Stimulated activated CD4-positive, alpha-beta T cell treated with anti-CD3 and anti-CD28 coated beads, Interleukin-2, amount 100 ng/mL, for 48 hours (primary cell): ENCODE data around the gene NCMAP.
"Not testable (repeated sequence)": the region's sequence is repeated elsewhere in the genome, so short reads cannot be mapped to it uniquely, and the experiment has no call there.

ENCODE experiments used
- DNase-seq, 2 donors: peaks; one replicate each; pipeline ENCODE4 v3.0.0-alpha.2; 2020

Gene NCMAP

GRCh38 chr1:24544239-24544638 lies 11.6 kb upstream of the NCMAP start:
- DNase-seq: no peak

- DNase-seq: no peak
These were observed 10.2 kb upstream of the NCMAP start for GRCh38 chr1:24545662-24546061.

GRCh38 chr1:24547195-24547594 lies 8.7 kb upstream of the NCMAP start:
- no peak for DNase-seq

GRCh38 chr1:24548070-24548469 lies 7.8 kb upstream of the NCMAP start:
- DNase-seq: no peak

DNA sequence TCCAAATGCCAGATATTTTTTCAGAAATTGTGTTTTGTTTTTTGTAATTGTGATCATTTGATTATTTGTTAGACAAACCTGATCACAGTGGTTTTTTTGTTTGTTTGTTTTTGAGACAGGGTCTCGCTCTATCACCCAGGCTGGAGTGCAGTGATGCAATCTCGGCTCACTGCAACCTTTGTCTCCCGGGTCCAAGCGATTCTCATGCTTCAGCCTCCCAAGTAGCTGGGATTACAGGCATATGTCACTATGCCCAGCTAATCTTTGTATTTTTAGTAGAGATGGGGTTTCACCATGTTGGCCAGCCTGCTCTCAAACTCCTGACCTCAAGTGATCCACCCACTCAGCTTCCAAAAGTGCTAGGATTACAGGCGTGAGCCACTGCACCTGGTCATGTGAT lies 6.7 kb upstream of the NCMAP start:
- not testable (repeated sequence) for DNase-seq

DNA sequence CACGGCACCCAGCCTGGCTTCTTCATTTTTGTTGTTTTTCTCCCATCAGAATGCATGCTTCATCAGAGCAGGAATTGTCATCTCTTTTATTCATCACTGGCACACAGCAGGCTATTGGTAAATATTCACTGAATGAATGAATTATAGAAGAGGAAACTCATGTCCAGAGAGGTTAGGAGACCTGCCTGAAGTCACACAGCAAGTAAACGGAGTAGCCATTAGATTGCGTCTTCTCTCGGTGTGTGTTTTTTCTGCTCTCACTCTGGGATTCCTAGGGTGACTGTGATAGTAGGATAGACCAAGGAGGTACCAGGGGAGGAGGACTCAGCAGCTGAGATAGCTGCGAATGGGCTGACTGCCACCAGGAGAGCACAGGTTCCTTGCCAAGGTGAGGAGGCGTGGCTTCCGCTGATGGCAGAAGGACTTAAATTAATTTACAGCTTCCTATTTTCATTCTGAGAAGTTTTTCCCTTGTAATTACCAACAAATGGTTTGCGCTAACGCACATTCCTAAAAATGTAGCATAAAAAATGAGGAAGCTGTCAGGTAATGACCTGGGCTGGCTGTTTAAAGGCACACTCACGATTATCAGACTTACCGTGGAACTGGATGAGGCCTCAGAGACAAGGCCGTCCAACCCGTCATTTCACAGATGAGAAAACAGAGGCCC lies 4.5 kb upstream of the NCMAP start:
- no peak for DNase-seq

DNA sequence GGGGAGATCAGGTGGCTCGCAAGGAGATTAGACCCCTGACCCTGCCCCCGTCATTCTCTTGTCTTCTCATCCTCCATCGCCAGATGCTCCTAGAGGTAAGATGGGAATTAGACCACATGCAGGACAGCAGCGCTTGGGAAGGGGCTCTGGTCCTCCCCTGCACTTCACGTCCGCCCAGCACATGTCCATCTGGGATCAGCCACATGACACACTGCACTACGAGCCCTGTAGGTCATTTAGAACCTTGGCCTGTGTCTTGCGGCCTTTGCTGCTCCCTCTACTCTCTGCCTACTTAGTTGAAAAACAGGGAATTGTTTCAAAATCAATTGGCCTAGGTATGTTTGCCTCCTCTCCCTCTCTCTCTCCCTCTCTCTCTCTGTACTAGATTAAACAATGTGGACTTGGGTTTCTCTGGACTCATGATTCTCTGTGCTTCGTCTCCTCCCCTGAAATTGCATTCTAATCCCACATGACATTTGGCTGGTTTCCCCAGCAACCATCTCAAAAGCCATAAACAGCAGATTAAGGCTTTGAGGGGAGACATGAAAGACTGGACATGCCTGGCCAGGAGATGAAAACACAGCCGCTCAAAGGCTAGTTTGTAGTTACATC lies 3.8 kb upstream of the NCMAP start:
- no peak for DNase-seq

GRCh38 chr1:24553931-24554330 lies 2.0 kb upstream of the NCMAP start:
- DNase-seq: no peak

GRCh38 chr1:24554714-24555113 lies 1.2 kb upstream of the NCMAP start:
- DNase-seq: no peak

DNA sequence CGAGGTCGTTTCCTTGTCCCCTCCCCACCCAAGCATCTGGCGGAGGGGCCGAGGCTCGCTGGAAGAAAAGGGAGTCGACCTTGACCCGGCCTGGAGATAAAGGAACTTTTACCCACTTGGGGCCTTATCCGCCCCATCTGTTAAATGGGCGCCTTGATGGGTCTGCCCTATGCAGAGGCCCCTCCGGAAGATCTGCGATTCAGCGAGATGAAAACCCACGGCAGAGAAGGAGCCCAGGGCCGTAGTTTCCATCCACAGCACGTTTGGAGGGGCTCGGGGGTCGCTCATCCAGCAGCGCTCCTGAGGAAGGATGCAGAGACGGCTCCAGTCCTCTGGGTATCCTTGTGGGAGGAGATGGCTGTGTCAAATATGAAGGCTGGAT lies 518 bp downstream of the NCMAP start:
- DNase-seq: no peak

DNA sequence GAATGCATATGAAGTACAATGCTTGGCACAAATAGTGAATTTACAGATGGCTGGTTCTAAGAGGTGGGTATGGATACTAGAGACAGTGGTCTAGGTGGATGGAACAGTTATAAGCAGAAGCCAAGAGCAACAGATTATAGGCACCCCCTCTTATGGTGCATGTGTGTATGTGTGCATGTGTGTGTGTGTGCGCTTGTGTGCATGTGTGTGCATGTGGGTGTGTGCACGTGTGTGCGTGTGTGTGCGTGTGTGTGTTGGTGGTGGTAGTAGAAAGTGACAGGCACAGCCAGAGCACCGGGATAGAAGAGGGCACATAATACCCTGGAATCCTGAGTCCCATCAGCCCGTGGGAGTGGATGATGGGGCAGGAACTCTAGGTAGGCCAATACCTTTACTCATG lies 1.3 kb downstream of the NCMAP start:
- no peak for DNase-seq

DNA sequence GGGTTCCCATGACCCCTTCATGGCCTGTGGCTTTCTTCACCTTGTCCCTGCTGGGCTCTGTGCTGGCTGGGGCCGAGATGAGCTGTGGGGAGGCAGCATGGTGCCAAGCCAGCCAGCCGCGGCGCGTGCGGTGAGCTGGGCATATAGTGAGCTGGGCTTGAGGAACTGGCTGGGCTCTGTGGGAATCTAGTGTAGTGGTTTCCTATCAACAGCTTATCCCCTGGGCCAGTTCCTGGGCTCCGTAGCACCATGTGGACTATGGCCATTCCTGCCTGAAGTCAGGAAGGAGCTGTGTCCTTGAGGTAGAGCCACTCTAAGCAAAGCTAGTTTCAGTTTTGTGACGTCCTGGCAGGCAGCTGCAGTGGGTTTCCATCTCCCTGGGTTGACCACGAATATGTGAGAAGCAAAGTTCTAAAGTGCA lies 1.8 kb downstream of the NCMAP start:
- DNase-seq: no peak

- DNase-seq: no peak
These were observed 2.6 kb downstream of the NCMAP start for GRCh38 chr1:24558455-24558854.

GRCh38 chr1:24558902-24559791 lies 3.3 kb downstream of the NCMAP start:
- DNase-seq: no peak

DNA sequence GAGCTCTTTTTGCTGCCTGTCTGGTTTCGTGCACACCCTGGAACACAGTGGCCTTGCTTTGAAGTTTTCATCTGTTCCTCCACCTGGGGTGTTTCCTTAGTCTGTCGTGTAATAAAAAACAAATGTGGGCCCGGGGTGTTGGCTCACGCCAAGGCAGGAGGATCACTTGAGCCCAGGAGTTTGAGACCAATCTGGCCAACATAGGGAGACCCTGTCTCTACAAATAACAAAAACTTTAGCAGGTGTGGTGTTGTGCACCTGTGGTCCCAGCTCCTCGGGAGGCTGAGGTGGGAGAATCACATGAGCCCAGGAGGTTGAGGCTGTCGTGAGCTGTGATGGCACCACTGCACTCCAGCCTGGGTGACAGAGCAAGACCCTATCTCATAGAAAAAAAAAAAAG lies 4.5 kb downstream of the NCMAP start:
- no peak for DNase-seq

- DNase-seq: no peak
These were observed 6.7 kb downstream of the NCMAP start for GRCh38 chr1:24562625-24563024.

GRCh38 chr1:24564695-24565094 lies 8.8 kb downstream of the NCMAP start:
- no peak for DNase-seq

GRCh38 chr1:24566236-24566867 lies 10.5 kb downstream of the NCMAP start:
- no peak for DNase-seq

- DNase-seq: no peak
These were observed 12.0 kb downstream of the NCMAP start for GRCh38 chr1:24567792-24568388.

- no peak for DNase-seq
These were observed 12.6 kb downstream of the NCMAP start for GRCh38 chr1:24568475-24568874.

- no peak for DNase-seq
These were observed 14.6 kb downstream of the NCMAP start for GRCh38 chr1:24570265-24571125.

GRCh38 chr1:24572301-24572700 lies 16.4 kb downstream of the NCMAP start:
- DNase-seq: no peak
